8988T (cell line): ENCODE data around the gene RPRML.
"Not testable (repeated sequence)": the region's sequence is repeated elsewhere in the genome, so short reads cannot be mapped to it uniquely, and the experiment has no call there.

Experiments
- DNase-seq: peaks from one replicate; pipeline ENCODE4 v3.0.0; 2011

RPRML gene

GRCh38 chr17:46975287-46975686 lies 3.8 kb downstream of the RPRML start:
- no peak for DNase-seq

GRCh38 chr17:46974086-46974485 lies 5.0 kb downstream of the RPRML start:
- no peak for DNase-seq

- DNase-seq, result no peak
Measured at GRCh38 chr17:46972346-46972745, 6.7 kb downstream of the RPRML start.

GRCh38 chr17:46971647-46972300 lies 7.3 kb downstream of the RPRML start:
- DNase-seq, result no peak

GRCh38 chr17:46968896-46969295 lies 10.2 kb downstream of the RPRML start:
- DNase-seq, result no peak

GRCh38 chr17:46968224-46968834 lies 10.7 kb downstream of the RPRML start:
- DNase-seq, result no peak

- DNase-seq, result no peak
Measured at GRCh38 chr17:46964315-46965265, 14.5 kb downstream of the RPRML start.

GRCh38 chr17:46963571-46963970 lies 15.5 kb downstream of the RPRML start:
- no peak for DNase-seq

GRCh38 chr17:46962374-46962790 lies 16.7 kb downstream of the RPRML start:
- no peak for DNase-seq

- DNase-seq, result no peak
Measured at GRCh38 chr17:46960152-46960551, 18.9 kb downstream of the RPRML start.

GRCh38 chr17:46958041-46958591 lies 20.9 kb downstream of the RPRML start:
- DNase-seq, result no peak

- not testable (repeated sequence) for DNase-seq
Measured at GRCh38 chr17:46953191-46953590, 25.9 kb downstream of the RPRML start.

GRCh38 chr17:46952115-46952514 lies 26.9 kb downstream of the RPRML start:
- no peak for DNase-seq

- DNase-seq, result no peak
Measured at GRCh38 chr17:46951706-46952105, 27.3 kb downstream of the RPRML start.

- DNase-seq, result no peak
Measured at GRCh38 chr17:46950997-46951621, 27.9 kb downstream of the RPRML start.

GRCh38 chr17:46950342-46950996 lies 28.6 kb downstream of the RPRML start:
- DNase-seq, result no peak

GRCh38 chr17:46949291-46950174 lies 29.5 kb downstream of the RPRML start:
- DNase-seq, result no peak

- no peak for DNase-seq
Measured at GRCh38 chr17:46948544-46948943, 30.5 kb downstream of the RPRML start.

- DNase-seq, result no peak
Measured at GRCh38 chr17:46947216-46947615, 31.8 kb downstream of the RPRML start.

- DNase-seq, result no peak
Measured at GRCh38 chr17:46944931-46945330, 34.1 kb downstream of the RPRML start.
